Loucy (cell line): Measurements from ENCODE around the gene P2RX4.

ENCODE experiments used
- H2AFZ ChIP-seq: fragments of 200-600 bp; sonication (generic); 2 replicates; pipeline ENCODE4 v1.6.0; 2016; ENCODE audit warnings: antibody characterized with exemption, mild to moderate bottlenecking, low read length, moderate library complexity
- H3F3A ChIP-seq: fragments of 200-600 bp; 2 replicates; pipeline ENCODE4 v1.6.0; 2016; ENCODE audit warnings: antibody characterized with exemption, low read depth, mild to moderate bottlenecking
- H3K27me3 ChIP-seq: fragments of 200-600 bp; sonication (generic); 2 replicates; pipeline ENCODE4 v1.6.1; 2014; ENCODE audit warnings: low read length, mild to moderate bottlenecking; ENCODE audit not compliant: insufficient read depth, poor library complexity, severe bottlenecking
- H3K36me3 ChIP-seq: fragments of 200-600 bp; sonication (generic); 2 replicates; pipeline ENCODE4 v1.6.1; 2016; ENCODE audit warnings: low read length; ENCODE audit not compliant: insufficient read depth
- H3K4me1 ChIP-seq: fragments of 200-600 bp; sonication (generic); 2 replicates; pipeline ENCODE4 v1.5.1; 2014; ENCODE audit warnings: low read length, mild to moderate bottlenecking; ENCODE audit not compliant: insufficient read depth, poor library complexity, severe bottlenecking
- H3K4me2 ChIP-seq: fragments of 200-600 bp; sonication (generic); 2 replicates; pipeline ENCODE4 v1.6.0; 2014; ENCODE audit warnings: antibody characterized with exemption, low read length, low read depth, mild to moderate bottlenecking; ENCODE audit not compliant: poor library complexity, severe bottlenecking
- H3K4me3 ChIP-seq: fragments of 200-600 bp; sonication (generic); 2 replicates; pipeline ENCODE4 v1.5.1; 2014; ENCODE audit warnings: low read length, mild to moderate bottlenecking, mixed read lengths; ENCODE audit not compliant: poor library complexity, severe bottlenecking
- H3K79me2 ChIP-seq: fragments of 200-600 bp; sonication (generic); 2 replicates; pipeline ENCODE4 v1.6.1; 2014; ENCODE audit warnings: low read length; ENCODE audit not compliant: insufficient read depth
- H3K9ac ChIP-seq: fragments of 200-600 bp; sonication (generic); 2 replicates; pipeline ENCODE4 v1.6.0; 2014; ENCODE audit warnings: mild to moderate bottlenecking, low read depth, low read length, moderate library complexity; ENCODE audit not compliant: poor library complexity, severe bottlenecking
- H3K9me2 ChIP-seq: fragments of 200-600 bp; sonication (generic); replicated peaks from 2 replicates; pipeline ENCODE4 v1.6.1; 2016; ENCODE audit warnings: low read depth, low read length, mixed read lengths
- H3K9me3 ChIP-seq: fragments of 200-600 bp; sonication (generic); 2 replicates; pipeline ENCODE4 v1.6.1; 2014; ENCODE audit warnings: mild to moderate bottlenecking, antibody characterized with exemption, low read length, low read depth; ENCODE audit not compliant: insufficient read depth
- H4K20me1 ChIP-seq: fragments of 200-600 bp; sonication (generic); 2 replicates; pipeline ENCODE4 v1.6.0; 2014; ENCODE audit warnings: antibody characterized with exemption, low read length, mild to moderate bottlenecking; ENCODE audit not compliant: insufficient read depth, poor library complexity, severe bottlenecking
- EZH2phosphoT487 ChIP-seq: fragments of 200-600 bp; IDR thresholded peaks from 2 replicates; pipeline ENCODE4 v1.6.1; 2018; ENCODE audit warnings: antibody characterized with exemption, mild to moderate bottlenecking, moderate library complexity, borderline replicate concordance
- TF ChIP-seq, protein P1 (sequence below): fragments of 200-600 bp; sonication (generic); conservative IDR thresholded peaks from 2 replicates; pipeline ENCODE4 v1.5.1; 2014; ENCODE audit warnings: mild to moderate bottlenecking, antibody characterized with exemption, low read length

P2RX4 gene

GRCh38 chr12:121283388-121283787, 73.5 kb downstream of the P2RX4 start:
- Histone ChIP-seq H3K9me3 (no peaks in the 10 kb centered on the region), H3K79me2 (no peaks in the 10 kb centered on the region), H3F3A (no peaks in the 10 kb centered on the region), H3K9me2 (no peaks in the 10 kb centered on the region), H3K9ac (no peak overlapping the region), H3K27me3 (no peaks in the 10 kb centered on the region), H2AFZ (no peak overlapping the region), H3K36me3 (no peaks in the 10 kb centered on the region), H3K4me1 (no peaks in the 10 kb centered on the region), H4K20me1 (no peaks in the 10 kb centered on the region), H3K4me2 (no peak overlapping the region), H3K4me3 (no peak overlapping the region)
- no peak for TF ChIP-seq EZH2phosphoT487
- TF ChIP-seq, protein P1, sequence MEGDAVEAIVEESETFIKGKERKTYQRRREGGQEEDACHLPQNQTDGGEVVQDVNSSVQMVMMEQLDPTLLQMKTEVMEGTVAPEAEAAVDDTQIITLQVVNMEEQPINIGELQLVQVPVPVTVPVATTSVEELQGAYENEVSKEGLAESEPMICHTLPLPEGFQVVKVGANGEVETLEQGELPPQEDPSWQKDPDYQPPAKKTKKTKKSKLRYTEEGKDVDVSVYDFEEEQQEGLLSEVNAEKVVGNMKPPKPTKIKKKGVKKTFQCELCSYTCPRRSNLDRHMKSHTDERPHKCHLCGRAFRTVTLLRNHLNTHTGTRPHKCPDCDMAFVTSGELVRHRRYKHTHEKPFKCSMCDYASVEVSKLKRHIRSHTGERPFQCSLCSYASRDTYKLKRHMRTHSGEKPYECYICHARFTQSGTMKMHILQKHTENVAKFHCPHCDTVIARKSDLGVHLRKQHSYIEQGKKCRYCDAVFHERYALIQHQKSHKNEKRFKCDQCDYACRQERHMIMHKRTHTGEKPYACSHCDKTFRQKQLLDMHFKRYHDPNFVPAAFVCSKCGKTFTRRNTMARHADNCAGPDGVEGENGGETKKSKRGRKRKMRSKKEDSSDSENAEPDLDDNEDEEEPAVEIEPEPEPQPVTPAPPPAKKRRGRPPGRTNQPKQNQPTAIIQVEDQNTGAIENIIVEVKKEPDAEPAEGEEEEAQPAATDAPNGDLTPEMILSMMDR = no peak
